ENCODE results near the gene MAST1.
"Not testable (repeated sequence)": the region's sequence is repeated elsewhere in the genome, so short reads cannot be mapped to it uniquely, and the experiment has no call there.

Gene MAST1

GRCh38 chr19:12873891-12874745, 35.8 kb downstream of the MAST1 start:
- no peak for DNase-seq

GRCh38 chr19:12875086-12875485, 36.8 kb downstream of the MAST1 start:
- no peak for DNase-seq

- no peak for DNase-seq
Measured at GRCh38 chr19:12880551-12881171, 42.3 kb downstream of the MAST1 start.

GRCh38 chr19:12881172-12881808, 43.0 kb downstream of the MAST1 start, which contains the start of gene DNASE2:
Gene DNASE2, minus strand, starts transcription at chr19:12881449. Its CDS starts 74 bp downstream, at chr19:12881375.
- DNase-seq = peak; percentile 92

- no peak for DNase-seq
Measured at GRCh38 chr19:12882589-12882988, 44.3 kb downstream of the MAST1 start.

GRCh38 chr19:12884202-12884601, 45.9 kb downstream of the MAST1 start:
- no peak for DNase-seq

GRCh38 chr19:12884627-12884925, 46.3 kb downstream of the MAST1 start:
- DNase-seq = no peak

GRCh38 chr19:12884926-12885748, 46.8 kb downstream of the MAST1 start:
- DNase-seq = peak; percentile 96

- no peak for DNase-seq
Measured at GRCh38 chr19:12885749-12886650, 47.7 kb downstream of the MAST1 start.

- no peak for DNase-seq
Measured at GRCh38 chr19:12886651-12886968, 48.3 kb downstream of the MAST1 start.

- DNase-seq = no peak
Measured at GRCh38 chr19:12886969-12887747, 48.8 kb downstream of the MAST1 start, which contains the start of gene KLF1. Gene KLF1, minus strand, starts transcription at chr19:12887201. Its CDS starts 61 bp downstream, at chr19:12887140.

GRCh38 chr19:12888006-12888603, 49.8 kb downstream of the MAST1 start:
- DNase-seq = no peak

GRCh38 chr19:12890299-12890786, 52.0 kb downstream of the MAST1 start:
- not testable (repeated sequence) for DNase-seq

GRCh38 chr19:12890787-12891552, 52.7 kb downstream of the MAST1 start, which contains the start of gene GCDH:
Gene GCDH, plus strand, starts transcription at chr19:12891160. Its CDS starts 145 bp downstream, at chr19:12891305.
- peak; percentile 99 for DNase-seq

GRCh38 chr19:12891553-12892021, 53.3 kb downstream of the MAST1 start:
- no peak for DNase-seq

GRCh38 chr19:12893582-12893981, 55.3 kb downstream of the MAST1 start:
- no peak for DNase-seq

GRCh38 chr19:12896460-12896859, 58.1 kb downstream of the MAST1 start:
- DNase-seq = no peak

GRCh38 chr19:12899891-12900518, 61.7 kb downstream of the MAST1 start:
- no peak for DNase-seq

GRCh38 chr19:12907166-12907565, 68.9 kb downstream of the MAST1 start:
- DNase-seq = no peak
